ENCODE measurements around the gene NAALADL2. TPM values are rescaled to one million over a fixed set of nuclear protein-coding genes. Genes with fewer than 3 reads are reported as not detected.
A peak's percentile ranks its signal among the peaks of the same experiment; 100 is the strongest.
"Not testable (repeated sequence)": the region's sequence is repeated elsewhere in the genome, so short reads cannot be mapped to it uniquely, and the experiment has no call there.

Gene NAALADL2
- total RNA-seq, 1 donor from 2014 or later, result 9.9 TPM

GRCh38 chr3:175778994-175779393, 919.9 kb downstream of the NAALADL2 start:
- no peak overlapping the region for H3K27ac Mint-ChIP-seq
- peaks cover 3% of the 10 kb centered on the region for H3K4me1 Mint-ChIP-seq (ENCODE audit: unreplicated experiment)
- no peaks in the 10 kb centered on the region for H3K9me3 Mint-ChIP-seq
- H3K27me3 Mint-ChIP-seq, result no peaks in the 10 kb centered on the region
- no peaks in the 10 kb centered on the region for H3K36me3 Mint-ChIP-seq
- no peak overlapping the region for H3K4me3 Mint-ChIP-seq
- no peak for DNase-seq (ENCODE audit: extremely low spot score, unreplicated experiment)
- TF ChIP-seq CTCF (conservative IDR thresholded peaks at IDR 0.05), result no peak

GRCh38 chr3:175787109-175787508, 928.0 kb downstream of the NAALADL2 start:
- H3K27me3 Mint-ChIP-seq; H3K9me3 Mint-ChIP-seq; H3K4me1 Mint-ChIP-seq (ENCODE audit: unreplicated experiment); H3K27ac Mint-ChIP-seq; DNase-seq (ENCODE audit: extremely low spot score, unreplicated experiment); H3K4me3 Mint-ChIP-seq; H3K36me3 Mint-ChIP-seq: not testable (repeated sequence)

GRCh38 chr3:175792245-175792644, 933.1 kb downstream of the NAALADL2 start:
- DNase-seq (ENCODE audit: extremely low spot score, unreplicated experiment), result no peak
- no peaks in the 10 kb centered on the region for H3K9me3 Mint-ChIP-seq
- TF ChIP-seq CTCF (conservative IDR thresholded peaks at IDR 0.05), result no peak
- no peak overlapping the region for H3K4me3 Mint-ChIP-seq
- H3K4me1 Mint-ChIP-seq (ENCODE audit: unreplicated experiment), result no peaks in the 10 kb centered on the region
- no peaks in the 10 kb centered on the region for H3K36me3 Mint-ChIP-seq
- no peaks in the 10 kb centered on the region for H3K27me3 Mint-ChIP-seq
- H3K27ac Mint-ChIP-seq, result no peak overlapping the region

- no peak for TF ChIP-seq CTCF (conservative IDR thresholded peaks at IDR 0.05)
- no peak overlapping the region for H3K27ac Mint-ChIP-seq
- H3K4me1 Mint-ChIP-seq (ENCODE audit: unreplicated experiment), result no peaks in the 10 kb centered on the region
- no peak for DNase-seq (ENCODE audit: extremely low spot score, unreplicated experiment)
- no peaks in the 10 kb centered on the region for H3K27me3 Mint-ChIP-seq
- no peaks in the 10 kb centered on the region for H3K36me3 Mint-ChIP-seq
- no peaks in the 10 kb centered on the region for H3K9me3 Mint-ChIP-seq
- no peak overlapping the region for H3K4me3 Mint-ChIP-seq
Measured at GRCh38 chr3:175798326-175798725, 939.2 kb downstream of the NAALADL2 start.

GRCh38 chr3:175805825-175806224, 946.7 kb downstream of the NAALADL2 start:
- Mint-ChIP-seq H3K36me3 (no peaks in the 10 kb centered on the region), H3K9me3 (peaks cover 4% of the 10 kb centered on the region), H3K27ac (peak overlapping the region; percentile 12), H3K27me3 (peaks cover 2% of the 10 kb centered on the region), H3K4me3 (no peak overlapping the region), H3K4me1 (ENCODE audit: unreplicated experiment) (peaks cover 14% of the 10 kb centered on the region)
- no peak for DNase-seq (ENCODE audit: extremely low spot score, unreplicated experiment)
- no peak for TF ChIP-seq CTCF (conservative IDR thresholded peaks at IDR 0.05)

- no peak for DNase-seq (ENCODE audit: extremely low spot score, unreplicated experiment)
- TF ChIP-seq CTCF (conservative IDR thresholded peaks at IDR 0.05), result no peak
- Mint-ChIP-seq H3K9me3 (peaks cover 4% of the 10 kb centered on the region), H3K36me3 (no peaks in the 10 kb centered on the region), H3K4me1 (ENCODE audit: unreplicated experiment) (peaks cover 14% of the 10 kb centered on the region), H3K4me3 (no peak overlapping the region), H3K27me3 (peaks cover 2% of the 10 kb centered on the region), H3K27ac (no peak overlapping the region)
Measured at GRCh38 chr3:175807175-175807574, 948.0 kb downstream of the NAALADL2 start.

Measured in type B pancreatic cell (in vitro differentiated cells).